Activated CD4-positive, alpha-beta T cell treated with anti-CD3 and anti-CD28 coated beads, Interleukin-2, amount 50 U/mL, for 48 hours (primary cell): ENCODE results near the gene EDIL3.
"Not testable (repeated sequence)": the region's sequence is repeated elsewhere in the genome, so short reads cannot be mapped to it uniquely, and the experiment has no call there.

ENCODE experiments used
- DNase-seq, 2 experiments: peaks; one replicate each; pipeline ENCODE4 v3.0.0-alpha.2; 2020

EDIL3 gene

DNA sequence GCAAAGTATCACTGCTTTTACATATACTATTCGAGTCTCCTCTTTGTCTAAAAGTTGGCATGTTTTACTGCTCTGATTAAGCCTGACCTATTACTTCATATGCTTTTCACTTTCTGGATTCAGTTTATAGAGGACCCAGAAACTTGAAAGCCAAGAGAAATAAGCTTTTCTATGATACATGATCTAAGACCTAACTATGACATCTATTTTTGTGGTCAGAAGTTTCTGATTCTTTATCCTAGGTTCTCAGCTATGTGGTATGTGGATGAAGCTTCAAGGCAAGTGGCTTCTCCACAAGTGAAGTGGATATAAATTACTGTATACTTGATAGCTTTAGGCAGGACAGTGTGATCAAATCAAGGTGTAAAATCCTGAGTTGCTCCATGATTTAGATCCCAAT, 6.3 kb downstream of the EDIL3 start:
- DNase-seq: no peak

GRCh38 chr5:84376346-84376745, 8.3 kb downstream of the EDIL3 start:
- DNase-seq: no peak

GRCh38 chr5:84374568-84374967, 10.1 kb downstream of the EDIL3 start:
- no peak for DNase-seq

DNA sequence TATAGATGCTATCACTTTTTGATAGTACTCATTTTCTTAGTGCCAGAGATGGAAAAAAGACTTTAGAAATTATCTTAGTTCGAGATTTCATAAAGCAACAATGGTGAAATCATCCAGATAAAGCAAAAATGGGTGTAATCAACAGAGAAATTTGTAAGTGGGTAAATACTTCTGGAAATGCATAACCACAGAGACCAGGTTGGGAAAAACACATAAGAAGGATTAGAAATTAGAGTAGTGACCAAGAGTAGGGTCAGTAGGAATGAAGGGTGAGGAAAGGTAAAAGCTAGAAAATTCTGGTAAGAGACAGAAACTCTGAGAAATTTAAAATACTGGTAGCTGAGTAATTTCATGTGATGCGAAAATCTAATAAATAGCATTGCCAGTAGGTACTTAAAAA, 11.2 kb downstream of the EDIL3 start:
- no peak for DNase-seq

- DNase-seq: no peak
Measured at GRCh38 chr5:84372066-84372695, 12.5 kb downstream of the EDIL3 start.

DNA sequence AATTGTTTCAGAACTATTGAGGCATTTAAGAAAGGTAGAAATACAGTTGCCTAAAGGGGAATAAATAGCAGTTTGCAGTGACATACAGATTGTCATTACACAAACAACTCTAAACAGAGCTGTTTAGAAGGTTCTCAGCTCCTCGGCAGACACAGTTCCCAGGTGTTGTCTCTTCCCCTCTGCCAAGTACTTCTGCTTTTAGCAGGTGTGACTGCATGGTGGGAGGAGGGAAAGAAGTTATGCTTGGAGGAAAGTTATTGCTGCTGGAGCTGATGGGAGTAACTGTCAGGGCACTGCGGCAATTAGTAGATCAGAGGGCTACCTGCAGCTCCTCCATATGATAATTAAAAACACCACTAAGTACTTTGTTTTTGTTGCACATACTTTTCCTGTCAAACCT, 14.5 kb downstream of the EDIL3 start:
- DNase-seq: no peak

GRCh38 chr5:84364043-84364442, 20.6 kb downstream of the EDIL3 start:
- DNase-seq: no peak

DNA sequence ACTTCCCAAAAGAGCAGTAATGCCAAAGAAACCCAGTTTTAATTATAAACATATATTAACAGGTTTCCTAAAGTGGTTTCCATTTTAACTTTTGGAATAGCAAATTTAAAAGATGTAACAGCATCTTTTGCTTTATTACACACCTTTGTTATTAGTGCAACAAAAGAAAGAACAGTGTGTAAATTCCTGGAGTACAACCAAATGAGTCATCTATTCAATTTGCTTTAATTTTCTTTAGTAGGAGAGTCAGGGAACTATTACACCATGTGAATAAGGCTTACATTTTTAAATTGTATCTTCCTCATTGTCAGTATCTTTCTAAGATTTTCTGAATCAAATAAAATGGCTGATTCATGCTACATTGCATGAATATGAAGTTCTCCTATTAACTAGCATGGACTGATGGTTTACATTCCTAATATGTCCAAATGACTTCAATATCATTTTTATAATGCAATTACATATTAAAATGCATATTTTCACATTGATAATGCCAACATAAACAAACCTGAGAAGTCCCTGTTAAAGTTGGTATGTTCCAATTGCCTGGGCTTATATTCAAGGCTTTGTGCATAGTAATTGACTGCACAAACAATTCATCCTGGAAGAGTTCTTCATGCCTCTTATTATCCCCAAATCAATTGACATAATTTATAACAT, 22.5 kb downstream of the EDIL3 start:
- no peak for DNase-seq

- DNase-seq: no peak
Measured at GRCh38 chr5:84361572-84361971, 23.1 kb downstream of the EDIL3 start.

- no peak for DNase-seq
Measured at GRCh38 chr5:84360056-84360455, 24.6 kb downstream of the EDIL3 start.

DNA sequence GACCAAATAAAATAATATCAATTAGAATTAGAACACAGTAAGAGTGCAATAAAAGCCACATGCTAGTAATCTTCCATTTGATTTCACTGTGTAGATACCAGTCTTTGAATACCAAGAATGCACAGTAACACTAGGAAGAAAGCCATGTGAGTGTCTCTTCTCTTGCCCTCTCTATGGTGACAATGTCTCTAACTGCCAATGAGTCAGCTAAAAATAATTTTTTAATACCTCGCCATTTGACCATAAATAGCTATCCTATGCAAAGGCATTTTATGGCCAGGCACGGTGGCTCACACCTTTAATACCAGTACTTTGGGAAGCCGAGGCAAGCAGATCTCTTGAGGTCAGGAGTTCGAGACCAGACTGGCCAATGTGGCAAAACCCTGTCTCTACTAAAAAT, 30.6 kb downstream of the EDIL3 start:
- DNase-seq: no peak

DNA sequence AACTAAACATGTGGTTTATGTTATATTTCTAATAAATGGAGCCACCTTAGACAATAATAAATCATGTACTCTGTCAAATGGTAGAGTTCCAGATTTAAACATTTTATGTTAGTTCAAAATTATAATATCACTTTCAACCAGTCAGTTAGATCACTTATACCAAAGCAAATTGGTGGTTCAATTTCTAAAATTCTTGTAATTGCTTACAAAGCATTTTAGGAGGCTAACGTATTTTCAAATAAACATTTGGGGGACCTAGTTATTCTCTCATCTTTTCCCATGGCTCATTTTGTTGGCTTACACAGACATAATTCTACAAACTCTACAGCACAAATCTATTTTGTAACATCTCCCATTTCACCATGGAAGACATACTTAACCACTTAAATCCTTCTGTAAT, 39.9 kb downstream of the EDIL3 start:
- DNase-seq: no peak

- DNase-seq: no peak
Measured at GRCh38 chr5:84343171-84343570, 41.5 kb downstream of the EDIL3 start.

DNA sequence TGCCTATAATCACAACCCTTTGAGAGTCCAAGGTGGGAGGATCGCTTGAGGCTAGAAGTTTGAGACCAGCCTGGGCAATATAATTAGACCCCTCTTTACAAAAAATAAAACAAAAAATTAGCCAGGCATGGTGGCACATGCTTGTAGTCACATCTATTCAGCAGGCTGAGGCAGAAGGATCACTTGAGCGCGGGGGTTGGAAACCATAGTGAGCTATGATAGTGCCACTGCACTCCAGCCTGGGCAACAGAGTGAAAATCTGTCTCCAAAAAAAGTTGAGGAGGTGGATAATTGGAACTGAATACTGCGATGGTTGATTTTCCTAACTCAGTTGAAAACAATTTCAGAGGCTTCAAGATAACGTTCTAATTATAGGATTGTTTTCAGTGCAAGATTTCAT, 52.6 kb downstream of the EDIL3 start:
- DNase-seq: no peak

GRCh38 chr5:84327591-84327990, 57.1 kb downstream of the EDIL3 start:
- DNase-seq: no peak

- DNase-seq: no peak
Measured at GRCh38 chr5:84322646-84323045, 62.0 kb downstream of the EDIL3 start.

DNA sequence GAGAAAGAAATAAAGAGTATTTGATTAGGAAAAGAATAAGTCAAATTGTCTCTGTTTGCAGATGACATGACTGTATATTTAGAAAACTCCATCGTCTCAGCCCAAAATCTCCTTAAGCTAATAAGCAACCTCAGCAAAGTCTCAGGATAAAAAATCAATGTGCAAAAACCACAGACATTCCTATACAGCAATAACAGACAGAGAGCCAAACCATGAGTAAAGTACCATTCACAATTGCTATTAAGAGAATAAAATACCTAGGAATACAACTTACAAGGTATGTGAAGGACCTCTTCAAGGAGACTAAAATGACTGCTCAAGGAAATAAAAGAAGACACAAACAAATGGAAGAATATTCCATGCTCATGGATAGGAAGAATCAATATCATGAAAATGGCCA, 66.9 kb downstream of the EDIL3 start:
- DNase-seq: not testable (repeated sequence)

DNA sequence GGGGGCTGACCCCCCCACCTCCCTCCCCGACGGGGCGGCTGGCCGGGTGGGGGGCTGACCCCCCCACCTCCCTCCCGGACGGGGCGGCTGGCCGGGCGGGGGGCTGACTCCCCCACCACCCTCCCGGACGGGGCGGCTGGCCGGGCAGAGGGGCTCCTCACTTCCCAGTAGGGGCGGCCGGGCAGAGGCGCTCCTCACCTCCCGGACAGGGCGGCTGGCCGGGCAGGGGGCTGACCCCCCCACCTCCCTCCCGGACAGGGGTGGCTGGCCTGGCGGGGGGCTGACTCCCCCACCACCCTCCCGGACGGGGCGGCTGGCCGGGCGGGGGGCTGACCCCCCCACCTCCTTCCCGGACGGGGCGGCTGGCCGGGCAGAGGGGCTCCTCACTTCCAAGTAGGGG, 72.4 kb downstream of the EDIL3 start:
- DNase-seq: not testable (repeated sequence)

- DNase-seq: not testable (repeated sequence)
Measured at GRCh38 chr5:84309850-84310249, 74.8 kb downstream of the EDIL3 start.

DNA sequence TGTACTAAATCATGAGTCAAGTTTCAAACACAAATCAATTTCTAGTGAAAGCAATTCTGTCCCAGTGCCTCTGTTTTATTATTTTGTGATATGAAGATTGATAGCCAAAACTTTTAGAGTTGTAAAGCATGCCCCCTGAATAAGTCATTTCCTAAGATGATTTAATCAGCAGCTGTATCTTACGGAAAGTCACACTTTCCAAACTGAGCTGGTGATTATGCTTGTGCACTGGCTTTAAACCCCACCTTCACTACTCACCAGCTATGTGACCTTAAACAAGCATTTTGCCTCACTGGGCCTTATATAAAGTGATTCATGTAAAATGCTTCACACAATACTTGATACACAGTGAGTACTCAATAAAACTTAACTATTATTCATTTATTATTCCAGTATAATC, 78.1 kb downstream of the EDIL3 start:
- DNase-seq: no peak

- no peak for DNase-seq
Measured at GRCh38 chr5:84304599-84304998, 80.1 kb downstream of the EDIL3 start.

DNA sequence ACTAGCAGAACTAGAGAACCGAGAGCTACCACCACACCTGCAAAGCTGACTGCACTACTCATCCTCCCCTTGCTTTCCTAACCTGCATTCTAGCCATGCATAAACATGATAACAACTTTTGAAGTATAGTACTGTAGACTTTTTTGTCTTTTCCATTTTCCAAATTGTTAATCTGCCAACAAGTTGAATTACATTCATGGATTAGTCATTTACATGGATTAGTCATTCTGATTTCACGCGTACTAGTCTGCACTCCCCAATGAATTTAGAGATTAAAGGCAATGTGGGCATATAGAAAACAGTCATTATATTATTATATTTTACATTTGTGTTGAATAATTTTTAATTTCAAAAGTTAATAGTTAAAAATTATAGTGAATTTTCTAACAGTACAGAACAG, 81.4 kb downstream of the EDIL3 start:
- no peak for DNase-seq

- DNase-seq: no peak
Measured at GRCh38 chr5:84301535-84301934, 83.1 kb downstream of the EDIL3 start.

DNA sequence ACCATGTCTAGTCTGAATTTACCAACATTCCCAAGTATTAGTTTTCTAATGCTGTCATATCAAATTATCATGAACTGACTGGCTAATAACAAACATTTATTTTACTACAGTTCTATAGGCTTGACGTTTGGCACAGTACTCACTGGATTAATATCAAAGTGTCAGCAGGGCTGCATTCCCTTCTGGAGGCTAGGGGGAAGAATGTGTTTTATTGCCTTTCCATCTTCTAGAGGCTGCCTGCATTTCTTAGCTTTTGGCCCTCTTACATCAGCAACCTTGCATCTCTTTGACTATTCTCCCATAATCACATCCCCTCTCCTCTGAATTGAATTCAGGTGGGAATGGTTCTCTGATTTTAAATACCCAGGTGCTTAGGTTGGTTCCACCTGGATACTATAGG, 84.7 kb downstream of the EDIL3 start:
- no peak for DNase-seq

GRCh38 chr5:84298628-84299027, 86.1 kb downstream of the EDIL3 start:
- no peak for DNase-seq
